SK-N-SH (cell line): ENCODE results near the gene RRH. TPM values are rescaled to one million over a fixed set of nuclear protein-coding genes. Genes with fewer than 3 reads are reported as not detected.

ENCODE experiments used
- CTCF ChIA-PET: fragments of 300-600, 350-600 bp; formaldehyde crosslinking; extraction: SDS; loops from one replicate; lab custom pipeline; 2021; lab: Yijun Ruan, JAX
- POLR2A ChIA-PET: fragments of 350-600 bp; sonication (Branson Sonifier 250); formaldehyde crosslinking; extraction: SDS; loops from one replicate; lab custom pipeline; 2020; ENCODE audit warnings: antibody characterized with exemption, inconsistent platforms; lab: Yijun Ruan, JAX
- DNase-seq: peaks from one replicate; pipeline ENCODE4 v3.0.0; 2012
- H2AFZ ChIP-seq: fragments of 200-600 bp; sonication (generic); 2 replicates; pipeline ENCODE4 v1.8.1; 2016; ENCODE audit warnings: antibody characterized with exemption, mild to moderate bottlenecking, low read depth
- H3F3A ChIP-seq: fragments of 200-600 bp; sonication (generic); replicated peaks from 2 replicates; pipeline ENCODE3; 2016; ENCODE audit warnings: antibody characterized with exemption, mild to moderate bottlenecking; ENCODE audit not compliant: insufficient read depth
- H3K27ac ChIP-seq, 2 experiments: fragments of 200-500 bp in 1 of 2; fragments of 200-600 bp in 1 of 2; sonication (Bioruptor generic) in 1 of 2; sonication (generic), shearing (Covaris generic) in 1 of 2; 2 replicates each; pipeline versions ENCODE4 v1.5.1 to v1.6.1; 2014 to 2016; ENCODE audit warnings: low read depth in 2 of 2, inconsistent platforms in 1 of 2, low read length in 1 of 2, mild to moderate bottlenecking in 1 of 2, mixed read lengths in 1 of 2
- H3K27me3 ChIP-seq: fragments of 200-600 bp; sonication (generic), shearing (Covaris generic); 2 replicates; pipeline ENCODE4 v1.6.1; 2016; ENCODE audit warnings: mixed run types; ENCODE audit not compliant: insufficient read depth
- H3K36me3 ChIP-seq, 2 experiments: fragments of 200-500 bp in 1 of 2; fragments of 200-600 bp in 1 of 2; sonication (Bioruptor generic) in 1 of 2; sonication (generic) in 1 of 2; replicated peaks in 1 of 2; 2 replicates each; pipeline versions ENCODE3 to v1.5.1; 2014 to 2016; ENCODE audit warnings: low read length in 1 of 2, mild to moderate bottlenecking in 1 of 2; ENCODE audit not compliant: insufficient read depth in 2 of 2, control insufficient read depth in 1 of 2
- H3K4me1 ChIP-seq, 2 experiments: fragments of 200-500 bp in 1 of 2; fragments of 200-600 bp in 1 of 2; sonication (Bioruptor generic) in 1 of 2; sonication (generic), shearing (Covaris generic) in 1 of 2; 2 replicates each; pipeline versions ENCODE4 v1.5.1 to v1.6.1; 2014 to 2016; ENCODE audit warnings: low read depth in 1 of 2, low read length in 1 of 2, mixed run types in 1 of 2; ENCODE audit not compliant: insufficient read depth in 2 of 2, control insufficient read depth in 1 of 2
- H3K4me2 ChIP-seq: fragments of 200-600 bp; sonication (generic), shearing (Covaris generic); 2 replicates; pipeline ENCODE4 v1.6.1; 2017; ENCODE audit warnings: mixed run types
- H3K4me3 ChIP-seq, 2 experiments: fragments of 200-500 bp in 1 of 2; fragments of 200-600 bp in 1 of 2; sonication (Bioruptor generic) in 1 of 2; sonication (generic), shearing (Covaris generic) in 1 of 2; 2 replicates each; pipeline versions ENCODE4 v1.5.1 to v1.8.1; 2014 to 2016; ENCODE audit warnings: low read depth in 2 of 2, inconsistent platforms in 1 of 2, low read length in 1 of 2, mild to moderate bottlenecking in 1 of 2, mixed read lengths in 1 of 2, moderate library complexity in 1 of 2
- H3K79me2 ChIP-seq: fragments of 200-600 bp; sonication (generic); 2 replicates; pipeline ENCODE4 v1.8.1; 2017; ENCODE audit warnings: mild to moderate bottlenecking; ENCODE audit not compliant: insufficient read depth
- H3K9ac ChIP-seq: fragments of 200-600 bp; sonication (generic); 2 replicates; pipeline ENCODE4 v1.6.1; 2017; ENCODE audit warnings: mixed run types
- H3K9me2 ChIP-seq: fragments of 200-600 bp; sonication (generic); 2 replicates; pipeline ENCODE4 v1.6.1; 2017; ENCODE audit warnings: mixed run types
- H3K9me3 ChIP-seq: fragments of 200-600 bp; sonication (generic); 2 replicates; pipeline ENCODE4 v1.6.1; 2017; ENCODE audit warnings: mixed run types, mild to moderate bottlenecking, moderate library complexity
- H4K20me1 ChIP-seq: fragments of 200-600 bp; sonication (generic); 2 replicates; pipeline ENCODE4 v1.6.1; 2017; ENCODE audit warnings: mild to moderate bottlenecking, mixed run types; ENCODE audit not compliant: insufficient read depth
- CHD2 ChIP-seq: fragments of 150-350 bp; IDR thresholded peaks from 2 replicates; pipeline ENCODE4 v1.6.1; 2018; ENCODE audit warnings: low read length; ENCODE audit not compliant: partially characterized antibody
- ELF1 ChIP-seq: IDR thresholded peaks from 2 replicates; pipeline ENCODE4 v1.4.0; 2012
- FOXJ3 ChIP-seq: sonication (generic); formaldehyde crosslinking; IDR thresholded peaks from 2 replicates; pipeline ENCODE4 v1.5.1; 2020; ENCODE audit warnings: mild to moderate bottlenecking, missing genetic modification reagents
- FOXM1 ChIP-seq: IDR thresholded peaks from 2 replicates; pipeline ENCODE4 v1.4.0; 2012; ENCODE audit warnings: low read depth, mild to moderate bottlenecking
- GABPA ChIP-seq: IDR thresholded peaks from 2 replicates; pipeline ENCODE4 v1.4.0; 2012; ENCODE audit warnings: low read depth, mild to moderate bottlenecking
- GATA2 ChIP-seq: sonication (generic); formaldehyde crosslinking; IDR thresholded peaks from 2 replicates; pipeline ENCODE4 v1.5.0; 2020; ENCODE audit warnings: mild to moderate bottlenecking, missing genetic modification reagents
- MXI1 ChIP-seq: IDR thresholded peaks from 2 replicates; pipeline ENCODE4 v1.6.1; 2012; ENCODE audit warnings: mild to moderate bottlenecking, low read depth, low read length, improper control_type of control experiment
- NRF1 ChIP-seq: IDR thresholded peaks from 2 replicates; pipeline ENCODE4 v1.6.1; 2012; ENCODE audit warnings: low read depth, mild to moderate bottlenecking, low read length
- RAD21 ChIP-seq: IDR thresholded peaks from 2 replicates; pipeline ENCODE4 v1.6.1; 2012; ENCODE audit warnings: mild to moderate bottlenecking, low read length
- RFX5 ChIP-seq: IDR thresholded peaks from 2 replicates; pipeline ENCODE4 v1.6.1; 2012; ENCODE audit warnings: mild to moderate bottlenecking, improper control_type of control experiment, low read length
- RXRA ChIP-seq: IDR thresholded peaks from 2 replicates; pipeline ENCODE4 v1.4.0; 2012; ENCODE audit warnings: low read depth, mild to moderate bottlenecking, borderline replicate concordance
- SMC3 ChIP-seq: IDR thresholded peaks from 2 replicates; pipeline ENCODE4 v1.6.1; 2012; ENCODE audit warnings: low read depth, low read length, improper control_type of control experiment
- TAF1 ChIP-seq: IDR thresholded peaks from 2 replicates; pipeline ENCODE4 v1.6.1; 2012; ENCODE audit warnings: low read depth, mild to moderate bottlenecking, low read length, moderate library complexity, borderline replicate concordance
- TCF12 ChIP-seq: IDR thresholded peaks from 2 replicates; pipeline ENCODE4 v1.4.0; 2012
- WGBS: methylation state at CpG from one replicate; pipeline ENCODE4 v1.1.6; 2017; ENCODE audit warnings: low lambda C conversion rate; 5-methylcytosine and 5-hydroxymethylcytosine counted together
- polyA plus RNA-seq, 3 experiments: library from polyadenylated mRNA; depleted of rRNA; stranded (reverse); fragments of >200 nt; gene quantifications; 2 replicates each; pipeline ENCODE4 v1.2.3, GENCODE V29; 2012
- TF ChIP-seq, protein P1 (sequence below): fragments of 200-600 bp; sonication (generic); IDR thresholded peaks from 2 replicates; pipeline ENCODE4 v1.6.1; 2017; ENCODE audit warnings: antibody characterized with exemption, mild to moderate bottlenecking, moderate library complexity
- TF ChIP-seq, protein P2 (sequence below): fragments of 150-350 bp; IDR thresholded peaks from 2 replicates; pipeline ENCODE4 v1.6.1; 2016; ENCODE audit warnings: mild to moderate bottlenecking, low read depth, low read length
- TF ChIP-seq, protein P3 (sequence below): IDR thresholded peaks from 2 replicates; pipeline ENCODE4; 2012
- TF ChIP-seq, protein P4 (sequence below): IDR thresholded peaks from 2 replicates; pipeline ENCODE4 v1.6.1; 2012; ENCODE audit warnings: mild to moderate bottlenecking, low read depth, low read length, moderate library complexity
- TF ChIP-seq, protein P5 (sequence below): IDR thresholded peaks from 2 replicates; pipeline ENCODE4 v1.4.0; 2012; ENCODE audit warnings: low read depth
- TF ChIP-seq, protein P6 (sequence below): IDR thresholded peaks from 2 replicates; pipeline ENCODE4 v1.4.0; 2012; ENCODE audit warnings: low read depth, borderline replicate concordance

The RRH gene
- polyA plus RNA-seq, 1 of the 3 experiments (the other 2 are of a cell fraction): 0.05 TPM

DNA sequence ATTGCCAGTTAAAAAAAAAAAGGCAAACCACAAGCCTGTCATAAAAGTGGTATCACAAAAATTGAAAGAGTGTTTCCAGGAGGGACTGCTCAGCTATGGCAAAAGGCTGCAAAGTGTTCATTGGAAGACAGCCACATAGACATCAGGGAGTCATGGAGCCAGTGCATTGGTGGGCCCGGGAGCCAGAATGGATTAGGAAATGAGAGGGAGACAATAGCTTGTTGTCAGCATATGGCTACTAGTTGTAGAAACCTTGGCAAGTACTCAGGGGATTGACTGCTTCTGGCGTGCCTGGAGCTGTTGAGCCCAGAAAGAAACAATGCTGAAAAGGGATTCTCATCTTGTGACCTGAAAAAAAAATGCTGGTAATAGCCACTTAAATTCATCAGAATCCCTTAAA, 7.2 kb upstream of the RRH start:
- H3K9me2 ChIP-seq: no peaks in the 10 kb centered on the region
- H3K36me3 ChIP-seq: peaks cover 72 to 75% of the 10 kb centered on the region in 2 experiments
- ChIA-PET POLR2A (no interaction called here), CTCF (interaction anchor here (0.6 to 1.6 kb wide), 2 partner anchors 91 to 117 kb away, joined by 4 to 5 read pairs; partner anchors contain the start of gene CASP6)
- no peak overlapping the region for H2AFZ ChIP-seq
- 100% methylated on average over 2 of the region's 2 CpGs for WGBS
- no peak overlapping the region for H3K9ac ChIP-seq
- no peaks in the 10 kb centered on the region for H4K20me1 ChIP-seq
- no peaks in the 10 kb centered on the region for H3K9me3 ChIP-seq
- H3K27me3 ChIP-seq: no peaks in the 10 kb centered on the region
- peaks cover 21% of the 10 kb centered on the region for H3F3A ChIP-seq
- peaks cover 58% of the 10 kb centered on the region for H3K79me2 ChIP-seq
- H3K27ac ChIP-seq: no peak overlapping the region
- H3K4me1 ChIP-seq: peaks cover 5 to 8% of the 10 kb centered on the region in 2 experiments; a peak in 3 of 4 replicates
- DNase-seq: no peak
- TF ChIP-seq NRF1 (no peak), FOXJ3 (CRISPR knock-in tag) (no peak), FOXM1 (no peak), TAF1 (no peak), TCF12 (no peak), RAD21 (no peak), SMC3 (no peak), MXI1 (no peak), GATA2 (CRISPR knock-in tag) (no peak), CHD2 (no peak), ELF1 (no peak), RXRA (no peak), GABPA (no peak), RFX5 (no peak)
- TF ChIP-seq, protein P1, sequence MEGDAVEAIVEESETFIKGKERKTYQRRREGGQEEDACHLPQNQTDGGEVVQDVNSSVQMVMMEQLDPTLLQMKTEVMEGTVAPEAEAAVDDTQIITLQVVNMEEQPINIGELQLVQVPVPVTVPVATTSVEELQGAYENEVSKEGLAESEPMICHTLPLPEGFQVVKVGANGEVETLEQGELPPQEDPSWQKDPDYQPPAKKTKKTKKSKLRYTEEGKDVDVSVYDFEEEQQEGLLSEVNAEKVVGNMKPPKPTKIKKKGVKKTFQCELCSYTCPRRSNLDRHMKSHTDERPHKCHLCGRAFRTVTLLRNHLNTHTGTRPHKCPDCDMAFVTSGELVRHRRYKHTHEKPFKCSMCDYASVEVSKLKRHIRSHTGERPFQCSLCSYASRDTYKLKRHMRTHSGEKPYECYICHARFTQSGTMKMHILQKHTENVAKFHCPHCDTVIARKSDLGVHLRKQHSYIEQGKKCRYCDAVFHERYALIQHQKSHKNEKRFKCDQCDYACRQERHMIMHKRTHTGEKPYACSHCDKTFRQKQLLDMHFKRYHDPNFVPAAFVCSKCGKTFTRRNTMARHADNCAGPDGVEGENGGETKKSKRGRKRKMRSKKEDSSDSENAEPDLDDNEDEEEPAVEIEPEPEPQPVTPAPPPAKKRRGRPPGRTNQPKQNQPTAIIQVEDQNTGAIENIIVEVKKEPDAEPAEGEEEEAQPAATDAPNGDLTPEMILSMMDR: no peak
- TF ChIP-seq, protein P2, sequence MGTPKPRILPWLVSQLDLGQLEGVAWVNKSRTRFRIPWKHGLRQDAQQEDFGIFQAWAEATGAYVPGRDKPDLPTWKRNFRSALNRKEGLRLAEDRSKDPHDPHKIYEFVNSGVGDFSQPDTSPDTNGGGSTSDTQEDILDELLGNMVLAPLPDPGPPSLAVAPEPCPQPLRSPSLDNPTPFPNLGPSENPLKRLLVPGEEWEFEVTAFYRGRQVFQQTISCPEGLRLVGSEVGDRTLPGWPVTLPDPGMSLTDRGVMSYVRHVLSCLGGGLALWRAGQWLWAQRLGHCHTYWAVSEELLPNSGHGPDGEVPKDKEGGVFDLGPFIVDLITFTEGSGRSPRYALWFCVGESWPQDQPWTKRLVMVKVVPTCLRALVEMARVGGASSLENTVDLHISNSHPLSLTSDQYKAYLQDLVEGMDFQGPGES: no peak
- TF ChIP-seq, protein P3, sequence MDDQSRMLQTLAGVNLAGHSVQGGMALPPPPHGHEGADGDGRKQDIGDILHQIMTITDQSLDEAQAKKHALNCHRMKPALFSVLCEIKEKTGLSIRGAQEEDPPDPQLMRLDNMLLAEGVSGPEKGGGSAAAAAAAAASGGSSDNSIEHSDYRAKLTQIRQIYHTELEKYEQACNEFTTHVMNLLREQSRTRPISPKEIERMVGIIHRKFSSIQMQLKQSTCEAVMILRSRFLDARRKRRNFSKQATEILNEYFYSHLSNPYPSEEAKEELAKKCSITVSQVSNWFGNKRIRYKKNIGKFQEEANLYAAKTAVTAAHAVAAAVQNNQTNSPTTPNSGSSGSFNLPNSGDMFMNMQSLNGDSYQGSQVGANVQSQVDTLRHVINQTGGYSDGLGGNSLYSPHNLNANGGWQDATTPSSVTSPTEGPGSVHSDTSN: no peak
- TF ChIP-seq, protein P4, sequence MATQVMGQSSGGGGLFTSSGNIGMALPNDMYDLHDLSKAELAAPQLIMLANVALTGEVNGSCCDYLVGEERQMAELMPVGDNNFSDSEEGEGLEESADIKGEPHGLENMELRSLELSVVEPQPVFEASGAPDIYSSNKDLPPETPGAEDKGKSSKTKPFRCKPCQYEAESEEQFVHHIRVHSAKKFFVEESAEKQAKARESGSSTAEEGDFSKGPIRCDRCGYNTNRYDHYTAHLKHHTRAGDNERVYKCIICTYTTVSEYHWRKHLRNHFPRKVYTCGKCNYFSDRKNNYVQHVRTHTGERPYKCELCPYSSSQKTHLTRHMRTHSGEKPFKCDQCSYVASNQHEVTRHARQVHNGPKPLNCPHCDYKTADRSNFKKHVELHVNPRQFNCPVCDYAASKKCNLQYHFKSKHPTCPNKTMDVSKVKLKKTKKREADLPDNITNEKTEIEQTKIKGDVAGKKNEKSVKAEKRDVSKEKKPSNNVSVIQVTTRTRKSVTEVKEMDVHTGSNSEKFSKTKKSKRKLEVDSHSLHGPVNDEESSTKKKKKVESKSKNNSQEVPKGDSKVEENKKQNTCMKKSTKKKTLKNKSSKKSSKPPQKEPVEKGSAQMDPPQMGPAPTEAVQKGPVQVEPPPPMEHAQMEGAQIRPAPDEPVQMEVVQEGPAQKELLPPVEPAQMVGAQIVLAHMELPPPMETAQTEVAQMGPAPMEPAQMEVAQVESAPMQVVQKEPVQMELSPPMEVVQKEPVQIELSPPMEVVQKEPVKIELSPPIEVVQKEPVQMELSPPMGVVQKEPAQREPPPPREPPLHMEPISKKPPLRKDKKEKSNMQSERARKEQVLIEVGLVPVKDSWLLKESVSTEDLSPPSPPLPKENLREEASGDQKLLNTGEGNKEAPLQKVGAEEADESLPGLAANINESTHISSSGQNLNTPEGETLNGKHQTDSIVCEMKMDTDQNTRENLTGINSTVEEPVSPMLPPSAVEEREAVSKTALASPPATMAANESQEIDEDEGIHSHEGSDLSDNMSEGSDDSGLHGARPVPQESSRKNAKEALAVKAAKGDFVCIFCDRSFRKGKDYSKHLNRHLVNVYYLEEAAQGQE: no peak
- TF ChIP-seq, protein P5, sequence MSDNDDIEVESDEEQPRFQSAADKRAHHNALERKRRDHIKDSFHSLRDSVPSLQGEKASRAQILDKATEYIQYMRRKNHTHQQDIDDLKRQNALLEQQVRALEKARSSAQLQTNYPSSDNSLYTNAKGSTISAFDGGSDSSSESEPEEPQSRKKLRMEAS: no peak
- TF ChIP-seq, protein P6, sequence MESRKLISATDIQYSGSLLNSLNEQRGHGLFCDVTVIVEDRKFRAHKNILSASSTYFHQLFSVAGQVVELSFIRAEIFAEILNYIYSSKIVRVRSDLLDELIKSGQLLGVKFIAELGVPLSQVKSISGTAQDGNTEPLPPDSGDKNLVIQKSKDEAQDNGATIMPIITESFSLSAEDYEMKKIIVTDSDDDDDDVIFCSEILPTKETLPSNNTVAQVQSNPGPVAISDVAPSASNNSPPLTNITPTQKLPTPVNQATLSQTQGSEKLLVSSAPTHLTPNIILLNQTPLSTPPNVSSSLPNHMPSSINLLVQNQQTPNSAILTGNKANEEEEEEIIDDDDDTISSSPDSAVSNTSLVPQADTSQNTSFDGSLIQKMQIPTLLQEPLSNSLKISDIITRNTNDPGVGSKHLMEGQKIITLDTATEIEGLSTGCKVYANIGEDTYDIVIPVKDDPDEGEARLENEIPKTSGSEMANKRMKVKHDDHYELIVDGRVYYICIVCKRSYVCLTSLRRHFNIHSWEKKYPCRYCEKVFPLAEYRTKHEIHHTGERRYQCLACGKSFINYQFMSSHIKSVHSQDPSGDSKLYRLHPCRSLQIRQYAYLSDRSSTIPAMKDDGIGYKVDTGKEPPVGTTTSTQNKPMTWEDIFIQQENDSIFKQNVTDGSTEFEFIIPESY: no peak
- TF ChIP-seq, all 33 proteins: peak for 0
- Histone ChIP-seq H3K4me3 (no peak overlapping the region), H3K4me2 (no peak overlapping the region)
